A673 (cell line): Measurements from ENCODE around the gene ALG10B.

ENCODE experiments used
- EZH2 ChIP-seq: fragments of 200-600 bp; sonication (generic); IDR thresholded peaks from 2 replicates; pipeline ENCODE4 v1.6.1; 2017; ENCODE audit warnings: borderline replicate concordance, low read depth, mild to moderate bottlenecking, mixed read lengths, antibody characterized with exemption, low read length; ENCODE audit not compliant: poor library complexity, severe bottlenecking
- TF ChIP-seq, protein P1 (sequence below): fragments of 300-800, 200-600 bp; sonication (generic); conservative IDR thresholded peaks from 2 replicates; pipeline ENCODE4 v1.5.1; 2017; ENCODE audit warnings: low read depth, mild to moderate bottlenecking, antibody characterized with exemption, low read length, moderate library complexity, mixed read lengths

GRCh38 chr12:38282886-38283285 lies 33.7 kb upstream of the ALG10B start:
- TF ChIP-seq, protein P1, sequence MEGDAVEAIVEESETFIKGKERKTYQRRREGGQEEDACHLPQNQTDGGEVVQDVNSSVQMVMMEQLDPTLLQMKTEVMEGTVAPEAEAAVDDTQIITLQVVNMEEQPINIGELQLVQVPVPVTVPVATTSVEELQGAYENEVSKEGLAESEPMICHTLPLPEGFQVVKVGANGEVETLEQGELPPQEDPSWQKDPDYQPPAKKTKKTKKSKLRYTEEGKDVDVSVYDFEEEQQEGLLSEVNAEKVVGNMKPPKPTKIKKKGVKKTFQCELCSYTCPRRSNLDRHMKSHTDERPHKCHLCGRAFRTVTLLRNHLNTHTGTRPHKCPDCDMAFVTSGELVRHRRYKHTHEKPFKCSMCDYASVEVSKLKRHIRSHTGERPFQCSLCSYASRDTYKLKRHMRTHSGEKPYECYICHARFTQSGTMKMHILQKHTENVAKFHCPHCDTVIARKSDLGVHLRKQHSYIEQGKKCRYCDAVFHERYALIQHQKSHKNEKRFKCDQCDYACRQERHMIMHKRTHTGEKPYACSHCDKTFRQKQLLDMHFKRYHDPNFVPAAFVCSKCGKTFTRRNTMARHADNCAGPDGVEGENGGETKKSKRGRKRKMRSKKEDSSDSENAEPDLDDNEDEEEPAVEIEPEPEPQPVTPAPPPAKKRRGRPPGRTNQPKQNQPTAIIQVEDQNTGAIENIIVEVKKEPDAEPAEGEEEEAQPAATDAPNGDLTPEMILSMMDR = no peak
- no peak for TF ChIP-seq EZH2
